Uterus (tissue), 4 donors: ENCODE results near the gene CCM2L. TPM values are rescaled to one million over a fixed set of nuclear protein-coding genes. Genes with fewer than 3 reads are reported as not detected.
A peak's percentile ranks its signal among the peaks of the same experiment; 100 is the strongest.

Source experiments
- DNase-seq, 2 donors: peaks; one replicate each; pipeline ENCODE4 v3.0.0-alpha.2; 2019 to 2020
- H3K27ac ChIP-seq, 2 donors: fragments of 200-600 bp; sonication (generic); 1 replicate in 1 of 2; 2 replicates in 1 of 2; pipeline ENCODE4 v1.5.1; 2016 to 2018
- H3K27me3 ChIP-seq, 2 donors: fragments of 200-600 bp; sonication (generic); one replicate each; pipeline ENCODE4 v1.5.1; 2018 to 2019; ENCODE audit warnings: control low read depth in 1 of 2
- H3K36me3 ChIP-seq, 2 donors: fragments of 200-600 bp; sonication (generic); one replicate each; pipeline ENCODE4 v1.5.1; 2019; ENCODE audit warnings: control low read depth in 1 of 2
- H3K4me1 ChIP-seq, 2 donors: fragments of 200-600 bp; sonication (generic); one replicate each; pipeline ENCODE4 v1.5.1; 2018 to 2019; ENCODE audit warnings: control low read depth in 1 of 2
- H3K4me3 ChIP-seq, 2 donors: fragments of 200-600 bp; sonication (generic); 1 replicate in 1 of 2; 2 replicates in 1 of 2; pipeline ENCODE4 v1.5.1; 2018 to 2019; ENCODE audit warnings: mild to moderate bottlenecking in 1 of 2
- H3K9me3 ChIP-seq, 2 donors: fragments of 200-600 bp; sonication (generic); one replicate each; pipeline ENCODE4 v1.5.1; 2019; ENCODE audit warnings: control low read depth in 1 of 2
- POLR2A ChIP-seq, 2 donors: fragments of 450-650 bp; IDR thresholded peaks; one replicate each; pipeline ENCODE4 v1.6.1; 2016; ENCODE audit warnings: antibody characterized with exemption in 2 of 2, mild to moderate bottlenecking in 1 of 2, moderate library complexity in 1 of 2
- intact Hi-C: fragments of 100-400 bp; cut with DNase I; formaldehyde crosslinking; loops from one replicate; pipeline ENCODE4 v1.15.1; 2023; ENCODE audit warnings: low total_unique reads
- small RNA-seq: library from RNA; depleted of rRNA; stranded (forward); fragments of <200 nt; gene quantifications from one replicate; pipeline ENCODE3, GENCODE V24; 2016
- total RNA-seq, 4 donors: library from RNA; depleted of rRNA in 3 of 4; stranded (reverse); fragments of >200 nt in 3 of 4; gene quantifications; one replicate each; pipeline versions ENCODE4 v1.1.0 to v1.2.4, GENCODE V29; 2014 to 2023
- TF ChIP-seq, protein P1 (sequence below), 4 experiments: fragments of 200-600 bp in 2 of 4; fragments of 450-650 bp in 2 of 4; sonication (generic) in 2 of 4; IDR thresholded peaks; one replicate each; pipeline ENCODE4 v1.5.1; 2016 to 2019; ENCODE audit warnings: antibody characterized with exemption in 4 of 4, mild to moderate bottlenecking in 2 of 4, moderate library complexity in 1 of 4
- donor health status: DM: yes; HTN: yes; CAD: no.

The CCM2L gene
- total RNA-seq, 4 donors from 2014 or later: 3.5 to 21.9 (median 10.0) TPM

DNA sequence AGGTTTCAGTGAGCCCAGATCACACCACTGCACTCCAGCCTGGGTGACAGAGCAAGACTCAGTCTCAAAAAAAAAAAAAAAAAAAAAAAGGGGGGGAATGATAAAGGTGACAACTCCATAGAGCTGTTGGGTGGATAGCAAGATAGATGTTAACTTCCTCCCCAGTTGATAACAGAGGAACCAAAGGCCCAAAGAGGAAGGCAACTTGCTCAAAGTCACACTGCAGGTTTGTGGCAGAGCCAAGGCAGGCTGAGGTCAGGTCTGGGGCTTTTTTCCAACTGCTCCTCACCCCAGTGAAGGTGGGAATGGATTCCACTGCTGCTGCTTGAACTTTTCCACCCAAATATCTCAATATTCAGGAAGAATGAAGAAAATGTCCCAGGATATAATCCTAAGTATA lies 68.6 kb downstream of the CCM2L start:
- Histone ChIP-seq H3K27me3 (no peaks in the 10 kb centered on the region), H3K9me3 (no peaks in the 10 kb centered on the region), H3K36me3 (no peaks in the 10 kb centered on the region), H3K4me3 (no peak overlapping the region), H3K4me1 (no peaks in the 10 kb centered on the region), H3K27ac (no peak overlapping the region)
- intact Hi-C loops: no loop called here
- TF ChIP-seq, protein P1, sequence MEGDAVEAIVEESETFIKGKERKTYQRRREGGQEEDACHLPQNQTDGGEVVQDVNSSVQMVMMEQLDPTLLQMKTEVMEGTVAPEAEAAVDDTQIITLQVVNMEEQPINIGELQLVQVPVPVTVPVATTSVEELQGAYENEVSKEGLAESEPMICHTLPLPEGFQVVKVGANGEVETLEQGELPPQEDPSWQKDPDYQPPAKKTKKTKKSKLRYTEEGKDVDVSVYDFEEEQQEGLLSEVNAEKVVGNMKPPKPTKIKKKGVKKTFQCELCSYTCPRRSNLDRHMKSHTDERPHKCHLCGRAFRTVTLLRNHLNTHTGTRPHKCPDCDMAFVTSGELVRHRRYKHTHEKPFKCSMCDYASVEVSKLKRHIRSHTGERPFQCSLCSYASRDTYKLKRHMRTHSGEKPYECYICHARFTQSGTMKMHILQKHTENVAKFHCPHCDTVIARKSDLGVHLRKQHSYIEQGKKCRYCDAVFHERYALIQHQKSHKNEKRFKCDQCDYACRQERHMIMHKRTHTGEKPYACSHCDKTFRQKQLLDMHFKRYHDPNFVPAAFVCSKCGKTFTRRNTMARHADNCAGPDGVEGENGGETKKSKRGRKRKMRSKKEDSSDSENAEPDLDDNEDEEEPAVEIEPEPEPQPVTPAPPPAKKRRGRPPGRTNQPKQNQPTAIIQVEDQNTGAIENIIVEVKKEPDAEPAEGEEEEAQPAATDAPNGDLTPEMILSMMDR (IDR thresholded peaks at IDR 0.05): no peak
- TF ChIP-seq POLR2A (IDR thresholded peaks at IDR 0.05): no peak
- DNase-seq: no peak

DNA sequence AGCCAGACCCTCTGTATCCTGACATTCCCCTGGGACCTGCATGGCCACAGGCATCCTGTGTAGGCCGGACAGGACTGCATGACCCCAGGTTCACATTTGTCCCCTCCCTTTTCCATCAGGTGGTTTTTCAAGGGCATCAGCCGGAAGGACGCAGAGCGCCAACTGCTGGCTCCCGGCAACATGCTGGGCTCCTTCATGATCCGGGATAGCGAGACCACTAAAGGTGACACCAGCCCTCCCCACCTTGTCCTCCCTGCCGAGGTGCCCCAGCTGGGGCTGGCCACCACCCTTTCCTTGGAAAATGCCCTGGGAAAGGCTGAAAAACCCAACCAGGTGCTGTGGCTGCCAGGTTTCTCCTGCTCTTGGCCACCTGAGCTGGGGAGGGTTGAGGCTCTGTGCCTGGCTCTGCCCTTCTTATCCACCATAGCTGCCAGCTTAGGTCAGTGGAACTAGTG lies 69.4 kb downstream of the CCM2L start:
- intact Hi-C loops: no loop called here

GRCh38 chr20:32080783-32081182 lies 70.5 kb downstream of the CCM2L start:
- DNase-seq: no peak
- Histone ChIP-seq H3K27ac (no peak overlapping the region), H3K9me3 (no peaks in the 10 kb centered on the region), H3K36me3 (no peaks in the 10 kb centered on the region), H3K4me1 (no peaks in the 10 kb centered on the region), H3K27me3 (no peaks in the 10 kb centered on the region), H3K4me3 (no peak overlapping the region)
- intact Hi-C loops: no loop called here
- TF ChIP-seq, protein P1 (IDR thresholded peaks at IDR 0.05): no peak
- no peak for TF ChIP-seq POLR2A (IDR thresholded peaks at IDR 0.05)

More for the DNA sequence above, 69.4 kb downstream of the CCM2L start:
- Histone ChIP-seq H3K36me3 (no peaks in the 10 kb centered on the region), H3K27me3 (no peaks in the 10 kb centered on the region), H3K4me3 (no peak overlapping the region), H3K27ac (no peak overlapping the region), H3K9me3 (no peaks in the 10 kb centered on the region), H3K4me1 (no peaks in the 10 kb centered on the region)
- no peak for DNase-seq
- no peak for TF ChIP-seq POLR2A (IDR thresholded peaks at IDR 0.05)
- TF ChIP-seq, protein P1 (IDR thresholded peaks at IDR 0.05): no peak

Small RNA genes within 50 kb of the gene (small RNA-seq; reads per million reads assigned to genes)
- gene RNA5SP481 (0.91 reads per million, percentile 43 among the genes with 10 or more reads in this experiment), gene RNA5SP482 (0.24 reads per million)

Other genes with a start within 250 kb of the CCM2L start
- gene MYLK2, start 191.1 kb upstream of the CCM2L start, total RNA-seq: under 1 TPM in 2 of 4 donors, not detected in 2; 0.21 to 0.69 TPM
- gene FOXS1, start 164.8 kb upstream of the CCM2L start, total RNA-seq: 1 to 10 TPM in 2 of 4 donors, not detected in 2; 5.4 to 6.2 TPM
- gene DUSP15, start 139.9 kb upstream of the CCM2L start, total RNA-seq: 10 to 100 TPM in 1 of 4 donors, 1 to 10 TPM in 2, not detected in 1; 1.6 to 45.6 (median 8.8) TPM
- gene TTLL9, start 139.8 kb upstream of the CCM2L start, total RNA-seq: 1 to 10 TPM in 1 of 4 donors, under 1 TPM in 2, not detected in 1; under 0.01 to 2.9 (median 0.91) TPM
- gene PDRG1, start 58.4 kb upstream of the CCM2L start, total RNA-seq: 100 to 1,000 TPM in 1 of 4 donors, 10 to 100 TPM in 1, 1 to 10 TPM in 2; 1.2 to 109 (median 9.5) TPM
- under 1 TPM in 1 of 4 donors, not detected in 3; 0.14 TPM for gene XKR7, start 42.3 kb upstream of the CCM2L start, total RNA-seq
- 1 to 10 TPM; 1.3 to 7.0 (median 4.1) TPM for gene HCK, start 41.8 kb downstream of the CCM2L start, total RNA-seq
- 10 to 100 TPM; 15.9 to 49.0 (median 28.1) TPM for gene TM9SF4, start 99.3 kb downstream of the CCM2L start, total RNA-seq
- 10 to 100 TPM in 1 of 4 donors, 1 to 10 TPM in 3; 2.3 to 15.0 (median 4.9) TPM for gene PLAGL2, start 197.3 kb downstream of the CCM2L start, total RNA-seq
- 10 to 100 TPM; 11.2 to 47.1 (median 23.3) TPM for gene POFUT1, start 197.4 kb downstream of the CCM2L start, total RNA-seq